Non-pigmented ciliary epithelial cell (primary cell): ENCODE data around the gene CHIC1.
"Not testable (repeated sequence)": the region's sequence is repeated elsewhere in the genome, so short reads cannot be mapped to it uniquely, and the experiment has no call there.

ENCODE experiments used
- DNase-seq: peaks from one replicate; pipeline ENCODE4 v3.0.0-alpha.2; 2010; ENCODE audit warnings: low read depth

Gene CHIC1

DNA sequence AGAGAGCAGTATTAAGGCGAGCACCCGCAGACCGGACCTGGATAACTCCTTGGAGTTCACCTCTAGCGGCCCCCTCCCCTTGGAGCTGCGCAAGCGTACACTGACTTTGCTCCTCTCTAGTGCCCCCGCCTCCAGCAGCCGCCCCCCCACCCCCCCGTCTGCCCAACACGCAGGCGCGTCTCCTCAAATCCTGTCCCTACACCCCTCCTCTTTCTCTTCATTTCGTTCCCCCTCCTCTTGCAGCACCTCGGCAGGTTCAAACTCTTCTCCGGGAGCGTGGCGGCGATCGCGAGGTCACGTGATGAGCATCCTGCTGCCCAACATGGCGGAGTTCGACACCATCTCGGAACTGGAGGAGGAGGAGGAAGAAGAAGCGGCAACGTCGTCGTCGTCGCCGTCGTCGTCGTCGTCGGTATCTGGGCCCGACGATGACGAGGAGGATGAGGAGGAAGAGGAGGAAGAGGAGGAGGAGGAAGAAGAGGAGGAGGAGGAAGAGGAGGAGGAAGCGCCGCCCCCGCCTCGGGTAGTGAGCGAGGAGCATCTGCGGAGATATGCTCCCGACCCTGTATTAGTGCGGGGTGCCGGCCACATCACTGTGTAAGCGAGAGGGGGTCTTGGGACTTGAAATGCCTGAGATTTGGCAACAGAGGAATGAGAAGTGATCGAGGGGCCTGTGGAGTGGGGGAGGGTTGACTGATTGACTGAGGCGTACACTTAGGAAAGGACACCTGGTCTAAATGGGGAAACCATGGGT lies at the start of gene CHIC1:
Gene CHIC1 (plus strand): TSS at position 214 of the 754 bp plus-strand sequence. CDS start 88 bp downstream, at position 302.
- peak; percentile 19 for DNase-seq

GRCh38 chrX:73522823-73523222 lies 40.2 kb upstream of the CHIC1 start:
- not testable (repeated sequence) for DNase-seq

DNA sequence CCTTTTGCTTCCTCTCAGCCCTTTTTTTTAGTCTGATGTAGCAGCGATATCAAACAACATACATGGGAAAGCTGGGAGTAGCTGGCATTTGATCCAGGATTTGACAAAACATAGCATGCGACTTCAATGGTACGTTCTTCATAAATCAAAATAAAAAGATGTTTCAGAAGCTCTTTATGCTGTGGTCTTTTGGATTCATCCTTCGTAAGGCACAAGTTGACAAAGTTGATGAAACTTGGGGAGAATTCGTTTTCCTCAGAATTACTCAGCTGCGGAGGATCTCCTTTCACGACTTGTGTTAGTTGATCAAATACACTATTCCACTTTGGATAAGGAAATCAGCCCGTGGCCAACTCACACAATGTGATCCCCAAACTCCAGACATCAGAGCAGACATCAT lies 38.1 kb upstream of the CHIC1 start:
- no peak for DNase-seq

- DNase-seq = no peak
Measured at GRCh38 chrX:73525928-73526690, 36.9 kb upstream of the CHIC1 start.

GRCh38 chrX:73531655-73532054 lies 31.3 kb upstream of the CHIC1 start:
- not testable (repeated sequence) for DNase-seq

DNA sequence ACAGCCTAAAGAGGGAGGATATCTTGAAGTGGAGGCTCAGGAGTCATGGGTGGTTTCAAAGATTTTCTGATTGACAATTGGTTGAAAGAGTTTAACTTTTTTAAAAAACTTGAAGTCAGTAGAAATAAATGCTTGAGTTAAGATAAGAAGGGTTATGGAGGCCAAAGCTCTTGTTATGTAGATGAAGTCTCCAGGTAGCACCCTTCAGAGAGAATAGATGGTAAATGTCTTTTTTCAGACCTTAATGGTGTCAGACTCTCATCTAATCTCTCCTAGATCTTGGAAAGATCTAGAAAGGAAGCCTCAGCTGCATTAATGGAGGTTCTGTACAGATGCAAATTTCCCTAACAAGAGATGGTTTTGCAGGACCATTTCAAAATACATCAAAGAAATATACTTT lies 6.8 kb upstream of the CHIC1 start:
- no peak for DNase-seq

GRCh38 chrX:73561801-73562200 lies 1.2 kb upstream of the CHIC1 start:
- no peak for DNase-seq

GRCh38 chrX:73562458-73562857 lies 539 bp upstream of the CHIC1 start:
- DNase-seq = no peak

DNA sequence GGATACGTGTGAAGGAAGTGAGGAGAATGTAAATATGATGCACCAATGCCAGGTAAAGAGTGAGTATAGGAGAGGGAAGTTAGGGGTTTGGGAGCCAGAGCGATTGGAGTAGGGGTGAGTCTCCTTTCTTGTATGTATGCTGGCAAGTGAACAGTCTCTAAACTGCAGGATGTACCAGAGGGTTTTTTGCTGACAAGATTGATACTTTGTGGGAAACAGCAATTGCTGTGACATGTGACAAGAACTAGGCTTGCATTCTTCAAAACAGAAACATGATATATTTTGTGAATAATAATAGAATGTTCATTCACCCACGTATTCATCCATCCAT lies 706 bp downstream of the CHIC1 start:
- no peak for DNase-seq

GRCh38 chrX:73577361-73577760 lies 14.4 kb downstream of the CHIC1 start:
- peak; percentile 49 for DNase-seq

- DNase-seq = no peak
Measured at GRCh38 chrX:73581002-73581628, 18.1 kb downstream of the CHIC1 start.

DNA sequence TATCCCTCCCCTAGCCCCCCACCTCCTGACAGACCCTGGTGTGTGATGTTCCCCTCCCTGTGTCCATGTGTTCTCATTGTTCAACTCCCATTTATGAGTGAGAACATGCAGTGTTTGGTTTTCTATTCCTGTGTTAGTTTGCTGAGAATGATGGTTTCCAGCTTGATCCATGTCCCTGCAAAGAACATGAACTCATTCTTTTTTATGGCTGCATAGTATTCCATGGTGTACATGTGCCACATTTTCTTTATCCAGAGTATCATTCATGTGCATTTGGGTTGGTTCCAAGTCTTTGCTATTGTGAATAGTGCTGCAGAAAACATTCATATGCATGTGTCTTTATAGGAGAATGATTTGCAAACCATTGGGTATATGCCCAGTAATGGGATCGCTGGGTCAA lies 34.8 kb downstream of the CHIC1 start:
- not testable (repeated sequence) for DNase-seq

DNA sequence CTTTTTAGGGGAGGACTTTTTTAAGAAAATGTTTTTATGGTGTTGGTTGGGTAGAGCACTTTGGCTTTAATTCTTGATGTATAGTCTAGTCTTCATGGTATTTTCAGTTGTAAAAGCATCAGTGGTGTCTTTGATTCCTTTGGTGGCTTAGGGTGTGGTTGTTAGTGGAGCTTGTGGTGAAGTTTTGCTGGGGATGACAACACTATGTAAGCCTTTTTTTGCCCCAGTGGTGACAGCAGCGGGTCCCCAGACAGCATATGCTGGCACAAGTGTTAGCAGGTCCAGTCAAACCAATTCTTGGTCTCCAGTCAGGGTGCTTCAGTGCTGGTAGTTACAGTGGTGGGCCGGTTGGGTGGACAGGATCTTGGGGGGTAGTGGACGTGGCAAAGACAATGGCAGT lies 52.0 kb downstream of the CHIC1 start:
- no peak for DNase-seq

GRCh38 chrX:73641669-73642068 lies 78.7 kb downstream of the CHIC1 start:
- DNase-seq = not testable (repeated sequence)

DNA sequence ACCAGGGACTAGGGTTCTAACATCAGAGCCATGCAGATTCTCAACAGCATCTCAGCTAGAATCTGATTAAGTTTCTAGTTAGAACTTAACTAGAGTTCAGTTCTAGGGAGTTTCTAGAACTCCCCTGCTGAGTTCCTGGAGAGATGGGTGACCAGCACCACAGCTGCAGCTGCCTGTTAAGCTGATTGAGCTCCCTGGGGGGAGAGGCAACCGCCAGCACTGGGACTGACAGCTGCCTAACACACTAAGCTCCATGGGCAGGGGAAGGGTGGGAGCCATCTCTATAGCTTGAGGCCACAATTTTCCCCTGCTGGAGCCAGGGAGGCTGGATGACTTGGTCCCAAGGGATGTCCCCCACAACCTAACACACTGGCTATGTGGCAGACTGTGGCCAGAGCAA lies 84.2 kb downstream of the CHIC1 start:
- no peak for DNase-seq

DNA sequence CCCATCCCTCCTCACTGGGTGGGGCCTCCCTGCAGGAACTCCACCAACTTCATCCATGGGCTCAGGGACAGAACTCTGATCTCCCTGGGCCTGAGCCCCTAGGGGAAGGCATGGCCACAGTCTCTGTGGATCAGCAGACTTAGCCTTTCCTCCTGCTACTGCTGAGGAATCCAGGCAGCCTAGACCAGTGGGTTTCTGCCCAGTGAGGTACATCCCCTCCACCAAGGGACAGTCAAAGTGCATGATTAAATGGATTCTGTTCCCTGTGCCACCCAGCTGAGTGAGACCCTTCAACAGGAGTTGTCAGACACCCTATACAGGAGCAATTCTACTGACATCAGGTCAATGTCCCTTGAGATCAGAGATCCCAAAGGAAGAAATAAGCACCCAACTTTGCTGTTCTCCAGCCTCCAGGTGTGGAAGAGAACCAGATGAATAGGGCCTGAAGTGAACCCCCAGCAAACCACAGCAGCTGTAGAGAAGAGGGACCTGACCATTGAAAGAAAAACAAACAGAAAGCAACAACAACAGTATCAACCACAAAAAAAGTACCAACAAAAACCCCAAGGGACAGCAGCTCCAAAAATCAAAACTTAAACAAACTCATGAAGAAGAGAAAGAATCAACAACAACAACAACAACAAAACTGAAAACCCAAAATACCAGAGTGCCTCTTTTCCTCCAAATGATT lies 84.8 kb downstream of the CHIC1 start:
- no peak for DNase-seq

DNA sequence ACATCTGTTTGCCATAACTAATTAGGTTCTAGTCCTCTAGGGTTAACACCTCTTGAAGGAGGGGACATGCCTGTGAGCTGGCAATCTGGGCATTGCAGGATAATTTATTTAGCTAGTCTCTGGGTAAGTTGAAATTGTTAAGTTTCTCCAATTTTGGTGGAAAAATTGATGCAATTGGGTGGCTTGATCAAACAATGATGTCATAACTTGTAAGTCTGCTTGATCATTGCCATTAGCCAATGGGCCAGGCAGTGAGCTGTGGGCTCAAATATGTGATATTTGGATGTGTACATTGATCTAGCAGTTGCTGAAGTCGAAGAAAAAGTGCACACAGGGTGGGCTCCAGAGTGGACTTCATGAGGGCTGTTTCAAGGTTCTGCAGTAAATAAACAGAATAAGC lies 98.3 kb downstream of the CHIC1 start:
- not testable (repeated sequence) for DNase-seq

DNA sequence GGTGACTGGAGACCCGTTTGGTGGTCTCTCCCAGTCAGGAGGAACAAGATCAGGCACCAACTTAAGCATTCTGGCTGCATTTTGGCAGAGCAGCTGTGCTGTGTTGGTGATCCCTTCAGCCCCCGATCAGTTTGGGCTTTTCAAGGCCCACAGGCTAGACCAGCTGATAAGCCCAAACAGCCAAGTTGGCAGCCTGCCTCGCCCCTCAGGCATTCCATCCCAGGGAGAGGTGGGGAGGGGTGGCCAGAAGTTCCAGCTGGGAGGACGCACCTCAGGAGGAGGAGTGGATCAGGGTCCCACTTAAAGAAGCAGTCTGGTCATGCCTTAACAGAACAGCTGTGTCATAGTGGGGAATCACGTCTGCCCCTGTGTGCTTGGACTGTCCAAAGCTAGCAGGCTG lies 105.8 kb downstream of the CHIC1 start:
- DNase-seq = no peak

DNA sequence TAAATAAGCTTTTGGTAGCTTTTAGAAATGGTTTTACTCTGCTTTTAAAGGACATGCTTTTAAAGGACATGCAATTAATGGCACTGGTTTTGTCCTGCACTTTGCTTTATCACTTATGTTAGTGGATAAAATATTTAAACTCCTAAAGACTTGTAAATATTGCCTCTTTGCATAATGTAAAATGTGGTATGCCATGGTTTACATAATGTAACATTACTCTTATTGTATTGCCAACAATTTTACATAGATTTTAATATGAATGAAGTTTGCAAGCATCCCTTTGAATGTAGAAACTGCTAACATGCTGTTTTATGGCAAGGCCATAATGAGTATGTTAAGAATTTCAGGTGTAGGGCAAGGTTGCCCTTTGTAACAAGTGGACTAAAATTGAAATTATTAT lies 118.4 kb downstream of the CHIC1 start:
- no peak for DNase-seq

DNA sequence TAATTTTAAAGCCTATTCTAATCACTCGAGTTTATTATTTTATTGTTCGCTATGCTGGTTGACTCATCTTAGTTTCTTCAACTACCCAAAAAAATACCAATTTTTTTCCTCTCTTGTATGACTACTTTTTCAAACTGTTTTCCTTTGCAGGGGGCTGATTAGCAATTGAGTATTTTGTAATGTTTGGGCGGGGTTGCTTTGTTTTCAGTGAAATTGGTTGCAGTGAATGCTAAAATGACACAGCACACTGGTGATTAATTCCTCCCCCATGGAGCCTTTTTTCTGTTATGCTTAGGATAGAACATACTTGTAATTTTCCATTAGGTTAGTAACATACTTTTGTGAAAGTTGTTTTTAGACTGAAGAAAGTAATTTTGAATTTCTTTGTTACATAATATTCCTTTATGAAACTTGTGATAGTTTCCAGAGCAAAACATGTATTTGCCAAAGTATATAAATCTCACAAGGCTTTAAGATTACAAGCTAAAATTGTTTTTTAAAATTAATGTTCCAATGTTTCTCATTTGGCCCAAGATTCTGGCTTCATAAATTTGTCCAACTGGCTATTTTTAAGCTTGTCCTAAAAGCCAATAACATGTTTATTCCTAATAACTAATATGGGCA lies 120.4 kb downstream of the CHIC1 start:
- DNase-seq = no peak

DNA sequence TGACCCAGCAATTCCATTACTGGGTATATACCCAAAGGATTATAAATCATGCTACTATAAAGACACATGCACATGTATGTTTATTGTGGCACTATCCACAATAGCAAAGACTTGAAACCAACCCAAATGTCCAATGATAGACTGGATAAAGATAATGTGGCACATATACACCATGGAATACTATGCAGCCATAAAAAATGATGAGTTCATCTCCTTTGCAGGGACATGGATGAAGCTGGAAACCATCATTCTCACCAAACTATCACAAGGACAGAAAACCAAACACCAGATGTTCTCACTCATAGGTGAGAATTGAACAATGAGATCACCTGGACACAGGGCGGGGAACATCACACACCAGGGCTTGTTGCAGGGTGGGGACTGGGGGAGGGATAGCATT lies 144.0 kb downstream of the CHIC1 start:
- not testable (repeated sequence) for DNase-seq

GRCh38 chrX:73728602-73729001 lies 165.6 kb downstream of the CHIC1 start:
- no peak for DNase-seq
